Type B pancreatic cell (in vitro differentiated cells): ENCODE data around the gene PHC2. TPM values are rescaled to one million over a fixed set of nuclear protein-coding genes. Genes with fewer than 3 reads are reported as not detected.

Experiments
- DNase-seq: peaks from one replicate; pipeline ENCODE4 v3.0.0; 2021; ENCODE audit warnings: mixed read lengths; ENCODE audit not compliant: unreplicated experiment; ENCODE audit errors: extremely low spot score
- H3K27ac Mint-ChIP-seq: 2 replicates; pipeline ENCODE4 v1.8.0; 2021; ENCODE audit warnings: mild to moderate bottlenecking, mixed read lengths
- H3K27me3 Mint-ChIP-seq: 2 replicates; pipeline ENCODE4 v1.8.0; 2021; ENCODE audit warnings: mixed read lengths
- H3K36me3 Mint-ChIP-seq: 2 replicates; pipeline ENCODE4 v1.8.0; 2021; ENCODE audit warnings: mixed read lengths
- H3K4me1 Mint-ChIP-seq: one replicate; pipeline ENCODE4 v1.8.0; 2021; ENCODE audit warnings: mixed read lengths; ENCODE audit not compliant: unreplicated experiment
- H3K4me3 Mint-ChIP-seq: 2 replicates; pipeline ENCODE4 v1.8.0; 2021; ENCODE audit warnings: mild to moderate bottlenecking, mixed read lengths
- H3K9me3 Mint-ChIP-seq: 2 replicates; pipeline ENCODE4 v1.8.0; 2021; ENCODE audit warnings: mixed read lengths
- CTCF ChIP-seq: fragments of 200-600 bp; sonication (generic); conservative IDR thresholded peaks from 2 replicates; pipeline ENCODE4 v1.5.0; 2021; ENCODE audit warnings: antibody characterized with exemption, mild to moderate bottlenecking
- total RNA-seq: library from RNA; stranded (reverse); gene quantifications from 2 replicates; pipeline ENCODE4 v1.2.1, GENCODE V29; 2021; ENCODE audit warnings: low replicate concordance

The PHC2 gene
- total RNA-seq, 1 donor from 2014 or later: 106 TPM

- Mint-ChIP-seq H3K27me3 (peaks cover 3% of the 10 kb centered on the region), H3K9me3 (no peaks in the 10 kb centered on the region), H3K36me3 (peaks cover 14% of the 10 kb centered on the region), H3K27ac (no peak overlapping the region), H3K4me3 (no peak overlapping the region), H3K4me1 (no peaks in the 10 kb centered on the region)
- no peak for DNase-seq
- TF ChIP-seq CTCF: no peak
Measured at GRCh38 chr1:33305816-33306652, 124.9 kb downstream of the PHC2 start.

- Mint-ChIP-seq H3K27me3 (peaks cover 3% of the 10 kb centered on the region), H3K4me3 (no peak overlapping the region)
- no peak for TF ChIP-seq CTCF
Measured at GRCh38 chr1:33305016-33305415, 125.9 kb downstream of the PHC2 start.

GRCh38 chr1:33302325-33302724 is 128.6 kb downstream of the PHC2 start:
- Mint-ChIP-seq H3K4me1 (peaks cover 5% of the 10 kb centered on the region), H3K9me3 (no peaks in the 10 kb centered on the region), H3K27me3 (peaks cover 3% of the 10 kb centered on the region), H3K27ac (no peak overlapping the region), H3K4me3 (no peak overlapping the region), H3K36me3 (peaks cover 24% of the 10 kb centered on the region)
- no peak for DNase-seq
- no peak for TF ChIP-seq CTCF

More at GRCh38 chr1:33305016-33305415, 125.9 kb downstream of the PHC2 start:
- peaks cover 4% of the 10 kb centered on the region for H3K4me1 Mint-ChIP-seq
- no peak for DNase-seq
- peaks cover 19% of the 10 kb centered on the region for H3K36me3 Mint-ChIP-seq
- H3K9me3 Mint-ChIP-seq: no peaks in the 10 kb centered on the region
- H3K27ac Mint-ChIP-seq: no peak overlapping the region

- no peak overlapping the region for H3K4me3 Mint-ChIP-seq
- no peak for DNase-seq
- TF ChIP-seq CTCF: no peak
- H3K27ac Mint-ChIP-seq: no peak overlapping the region
- peaks cover 5% of the 10 kb centered on the region for H3K4me1 Mint-ChIP-seq
- no peaks in the 10 kb centered on the region for H3K9me3 Mint-ChIP-seq
- peaks cover 28% of the 10 kb centered on the region for H3K36me3 Mint-ChIP-seq
- peaks cover 3% of the 10 kb centered on the region for H3K27me3 Mint-ChIP-seq
Measured at GRCh38 chr1:33301273-33301984, 129.5 kb downstream of the PHC2 start.

- H3K27me3 Mint-ChIP-seq: no peaks in the 10 kb centered on the region
- no peak overlapping the region for H3K27ac Mint-ChIP-seq
- no peak overlapping the region for H3K4me3 Mint-ChIP-seq
- peaks cover 5% of the 10 kb centered on the region for H3K4me1 Mint-ChIP-seq
- H3K9me3 Mint-ChIP-seq: no peaks in the 10 kb centered on the region
- no peak for DNase-seq
- peaks cover 28% of the 10 kb centered on the region for H3K36me3 Mint-ChIP-seq
- TF ChIP-seq CTCF: no peak
Measured at GRCh38 chr1:33300673-33301072, 130.2 kb downstream of the PHC2 start.
